Measurements from ENCODE around the gene LRRIQ4. TPM values are rescaled to one million over a fixed set of nuclear protein-coding genes. Genes with fewer than 3 reads are reported as not detected.

The LRRIQ4 gene
- total RNA-seq, 2 donors from 2014 or later: not detected

GRCh38 chr3:169835533-169835932 lies 22.9 kb downstream of the LRRIQ4 start:
- no peaks in the 10 kb centered on the region for H3K36me3 ChIP-seq
- TF ChIP-seq CTCF (IDR thresholded peaks at IDR 0.05): no peak
- H3K4me3 ChIP-seq: no peak overlapping the region
- no peaks in the 10 kb centered on the region for H3K4me1 ChIP-seq (ENCODE audit: control insufficient read depth in 1 of 2, low read depth in 2 of 2)
- no peak for ATAC-seq (ENCODE audit: insufficient number of reproducible peaks, low FRiP score, low read depth)
- H3K27ac ChIP-seq: no peak overlapping the region
- DNase-seq (ENCODE audit: low spot score): no peak
- no peaks in the 10 kb centered on the region for H3K27me3 ChIP-seq (replicated peaks; ENCODE audit: insufficient read depth)
- no peaks in the 10 kb centered on the region for H3K9me3 ChIP-seq

- Histone ChIP-seq H3K36me3 (no peaks in the 10 kb centered on the region), H3K27me3 (replicated peaks; ENCODE audit: insufficient read depth) (no peaks in the 10 kb centered on the region), H3K27ac (no peak overlapping the region), H3K4me1 (ENCODE audit: control insufficient read depth in 1 of 2, low read depth in 2 of 2) (no peaks in the 10 kb centered on the region), H3K4me3 (no peak overlapping the region), H3K9me3 (no peaks in the 10 kb centered on the region)
- no peak for DNase-seq (ENCODE audit: low spot score)
- TF ChIP-seq CTCF (IDR thresholded peaks at IDR 0.05): no peak
- no peak for ATAC-seq (ENCODE audit: insufficient number of reproducible peaks, low FRiP score, low read depth)
Measured at GRCh38 chr3:169836078-169836941, 23.6 kb downstream of the LRRIQ4 start.

- DNase-seq (ENCODE audit: low spot score) (no peak), ATAC-seq (ENCODE audit: insufficient number of reproducible peaks, low FRiP score, low read depth) (no peak)
- TF ChIP-seq CTCF (IDR thresholded peaks at IDR 0.05): no peak
Measured at GRCh38 chr3:169836942-169837275, 24.2 kb downstream of the LRRIQ4 start.

GRCh38 chr3:169838511-169839030 lies 25.9 kb downstream of the LRRIQ4 start:
- DNase-seq (ENCODE audit: low spot score) (no peak), ATAC-seq (ENCODE audit: insufficient number of reproducible peaks, low FRiP score, low read depth) (no peak)
- Histone ChIP-seq H3K4me3 (no peak overlapping the region), H3K9me3 (no peaks in the 10 kb centered on the region), H3K36me3 (no peaks in the 10 kb centered on the region), H3K27me3 (replicated peaks; ENCODE audit: insufficient read depth) (no peaks in the 10 kb centered on the region), H3K4me1 (ENCODE audit: control insufficient read depth in 1 of 2, low read depth in 2 of 2) (no peaks in the 10 kb centered on the region), H3K27ac (no peak overlapping the region)
- TF ChIP-seq CTCF (IDR thresholded peaks at IDR 0.05): no peak

More at GRCh38 chr3:169836942-169837275, 24.2 kb downstream of the LRRIQ4 start:
- H3K36me3 ChIP-seq: no peaks in the 10 kb centered on the region
- H3K9me3 ChIP-seq: no peaks in the 10 kb centered on the region
- no peak overlapping the region for H3K4me3 ChIP-seq
- H3K4me1 ChIP-seq (ENCODE audit: control insufficient read depth in 1 of 2, low read depth in 2 of 2): no peaks in the 10 kb centered on the region
- no peaks in the 10 kb centered on the region for H3K27me3 ChIP-seq (replicated peaks; ENCODE audit: insufficient read depth)
- H3K27ac ChIP-seq: no peak overlapping the region

GRCh38 chr3:169841171-169841570 lies 28.5 kb downstream of the LRRIQ4 start:
- Histone ChIP-seq H3K4me3 (no peak overlapping the region), H3K27me3 (replicated peaks; ENCODE audit: insufficient read depth) (no peaks in the 10 kb centered on the region), H3K9me3 (no peaks in the 10 kb centered on the region), H3K27ac (no peak overlapping the region), H3K4me1 (ENCODE audit: control insufficient read depth in 1 of 2, low read depth in 2 of 2) (no peaks in the 10 kb centered on the region), H3K36me3 (no peaks in the 10 kb centered on the region)
- ATAC-seq (ENCODE audit: insufficient number of reproducible peaks, low FRiP score, low read depth) (no peak), DNase-seq (ENCODE audit: low spot score) (no peak)
- no peak for TF ChIP-seq CTCF (IDR thresholded peaks at IDR 0.05)
